Peyer's patch (tissue), 4 donors: ENCODE data around the gene CEP128.

Experiments
- CTCF ChIP-seq, 6 experiments: fragments of 450-650 bp in 4 of 6; fragments of 200-600 bp in 2 of 6; sonication (generic) in 1 of 6; IDR thresholded peaks; one replicate each; pipeline ENCODE4 v1.5.1; 2017 to 2019; ENCODE audit warnings: antibody characterized with exemption in 6 of 6, mild to moderate bottlenecking in 3 of 6, moderate library complexity in 1 of 6
- POLR2A ChIP-seq, 2 donors: fragments of 450-650 bp; IDR thresholded peaks; one replicate each; pipeline ENCODE4 v1.5.1; 2017; ENCODE audit warnings: antibody characterized with exemption in 2 of 2, mild to moderate bottlenecking in 2 of 2, moderate library complexity in 2 of 2

- no peak for TF ChIP-seq POLR2A (IDR thresholded peaks at IDR 0.05)
- TF ChIP-seq CTCF (IDR thresholded peaks at IDR 0.05) = no peak
These were observed 35.2 kb downstream of the CEP128 start for GRCh38 chr14:80906336-80906735.
